ENCODE measurements around the gene SRR. TPM values are rescaled to one million over a fixed set of nuclear protein-coding genes. Genes with fewer than 3 reads are reported as not detected.

SRR gene
- total and polyA plus RNA-seq, 2 donors (not counting 3 experiments of a cell fraction or from before 2014, with no cell fraction given), result 13.7 to 20.1 TPM

DNA sequence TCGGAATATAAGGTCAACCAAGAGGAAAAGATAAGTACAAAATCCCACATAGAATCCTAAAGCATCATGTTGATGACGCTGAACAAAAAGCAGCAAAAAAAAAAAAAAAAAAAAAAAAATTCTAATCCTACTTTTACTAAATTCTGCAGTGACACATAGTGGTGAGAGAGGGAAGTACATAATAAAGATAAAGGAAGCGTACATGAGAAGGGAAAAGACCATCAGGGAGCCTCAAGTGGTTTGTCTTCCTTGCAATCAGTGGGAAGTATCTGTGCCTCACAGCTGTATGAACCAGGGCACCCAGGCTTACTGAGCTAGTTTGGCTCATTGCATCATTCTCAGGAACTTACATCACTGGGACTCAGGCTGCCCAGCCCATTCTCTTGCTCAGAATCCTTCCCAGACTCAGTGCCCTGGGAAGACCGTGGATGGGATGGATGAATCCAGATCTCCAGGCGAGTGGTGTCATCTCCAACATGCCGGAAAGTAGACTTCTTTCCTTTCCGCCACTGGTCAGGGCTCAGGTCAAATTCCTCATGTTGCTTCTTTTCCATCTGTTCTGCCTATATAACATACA lies 21.4 kb upstream of the SRR start:
- Histone ChIP-seq H3K9me1 (replicated peaks; ENCODE audit: control insufficient read depth, extremely low read depth, insufficient read depth, low read length) (no peaks in the 10 kb centered on the region), H3K4me1 (ENCODE audit: control insufficient read depth, extremely low read depth, insufficient read depth, low read length) (no peaks in the 10 kb centered on the region), H3K36me3 (ENCODE audit: control insufficient read depth in 2 of 2, extremely low read depth in 1 of 2, insufficient read depth in 2 of 2, low read length in 2 of 2) (peaks cover 20 to 27% of the 10 kb centered on the region in 2 experiments), H3K79me2 (ENCODE audit: control insufficient read depth, insufficient read depth, low read length) (no peaks in the 10 kb centered on the region), H3K9ac (replicated peaks; ENCODE audit: extremely low read depth, insufficient read depth, low read length) (no peak overlapping the region), H3K27ac (ENCODE audit: insufficient read depth, low read depth, low read length) (no peak overlapping the region), H4K20me1 (replicated peaks; ENCODE audit: control insufficient read depth, extremely low read depth, insufficient read depth, low read length) (no peaks in the 10 kb centered on the region), H3K4me3 (replicated peaks in 1 of 3; ENCODE audit: insufficient read depth in 1 of 3, low read depth in 1 of 3, low read length in 3 of 3) (no peak overlapping the region), H3K27me3 (ENCODE audit: control insufficient read depth in 2 of 2, insufficient read depth in 2 of 2, low read length in 2 of 2) (no peaks in the 10 kb centered on the region), H2AFZ (ENCODE audit: low read depth, low read length) (no peak overlapping the region), H3K4me2 (ENCODE audit: insufficient read depth, low read length) (no peak overlapping the region), H3K9me3 (replicated peaks; ENCODE audit: control insufficient read depth, insufficient read depth, low read length) (no peaks in the 10 kb centered on the region)
- peak; percentile 70 for FAIRE-seq
- BruUV-seq (replicated peaks), result no TSS peak
- DNase-seq (ENCODE audit: low read depth, low spot score), result peak; percentile 71
- ChIA-PET CTCF (interaction anchor here (0.7 to 4.9 kb wide), 15 partner anchors 13 to 401 kb away, joined by 3 to 47 read pairs (median 5); partner anchors contain the start of genes HIC1 and RTN4RL1), POLR2A (interaction anchor here (0.7 kb wide), 1 partner anchor 191 kb away, joined by 5 read pairs; no protein-coding TSS in a partner anchor)
- no peak for TF ChIP-seq GATA2 (IDR thresholded peaks at IDR 0.05; ENCODE audit: insufficient read depth, insufficient read length, low read depth, low read length)
- TF ChIP-seq, protein P1, sequence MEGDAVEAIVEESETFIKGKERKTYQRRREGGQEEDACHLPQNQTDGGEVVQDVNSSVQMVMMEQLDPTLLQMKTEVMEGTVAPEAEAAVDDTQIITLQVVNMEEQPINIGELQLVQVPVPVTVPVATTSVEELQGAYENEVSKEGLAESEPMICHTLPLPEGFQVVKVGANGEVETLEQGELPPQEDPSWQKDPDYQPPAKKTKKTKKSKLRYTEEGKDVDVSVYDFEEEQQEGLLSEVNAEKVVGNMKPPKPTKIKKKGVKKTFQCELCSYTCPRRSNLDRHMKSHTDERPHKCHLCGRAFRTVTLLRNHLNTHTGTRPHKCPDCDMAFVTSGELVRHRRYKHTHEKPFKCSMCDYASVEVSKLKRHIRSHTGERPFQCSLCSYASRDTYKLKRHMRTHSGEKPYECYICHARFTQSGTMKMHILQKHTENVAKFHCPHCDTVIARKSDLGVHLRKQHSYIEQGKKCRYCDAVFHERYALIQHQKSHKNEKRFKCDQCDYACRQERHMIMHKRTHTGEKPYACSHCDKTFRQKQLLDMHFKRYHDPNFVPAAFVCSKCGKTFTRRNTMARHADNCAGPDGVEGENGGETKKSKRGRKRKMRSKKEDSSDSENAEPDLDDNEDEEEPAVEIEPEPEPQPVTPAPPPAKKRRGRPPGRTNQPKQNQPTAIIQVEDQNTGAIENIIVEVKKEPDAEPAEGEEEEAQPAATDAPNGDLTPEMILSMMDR (IDR thresholded peaks at IDR 0.05; ENCODE audit: extremely low read depth in 1 of 2, insufficient read depth in 1 of 2, low read depth in 1 of 2, low read length in 2 of 2), result peak; percentile 25 to 46
- intact Hi-C loops (cut with micrococcal nuclease) (loop anchor here (1.0 kb wide), 1 partner anchor 228 kb away; no protein-coding TSS in a partner anchor), dilution Hi-C loops (cut with MboI; ENCODE audit: extremely low pct_ligation_motif_present, low sequenced_read_pairs) (no loop called here)

DNA sequence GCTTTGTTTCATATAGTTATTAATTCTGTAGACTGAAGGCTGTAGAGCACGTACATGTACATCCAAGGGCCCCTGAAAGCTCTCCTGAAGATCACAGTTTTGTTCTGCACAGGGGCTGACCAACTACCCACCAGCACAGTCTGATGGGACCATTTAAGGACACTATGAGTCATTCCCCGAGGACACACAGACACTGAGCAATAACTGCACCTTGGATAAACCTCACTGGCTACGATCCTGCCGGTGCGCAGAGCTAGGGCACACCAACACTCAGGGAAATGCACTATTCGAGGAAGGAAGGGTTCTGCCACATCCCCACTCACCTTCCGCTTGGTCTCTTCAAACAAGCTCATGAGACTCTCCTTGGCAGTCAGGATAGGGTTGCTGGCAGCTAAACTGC lies 20.4 kb upstream of the SRR start:
- Histone ChIP-seq H3K4me1 (ENCODE audit: control insufficient read depth, extremely low read depth, insufficient read depth, low read length) (no peaks in the 10 kb centered on the region), H3K4me3 (replicated peaks in 1 of 3; ENCODE audit: insufficient read depth in 1 of 3, low read depth in 1 of 3, low read length in 3 of 3) (no peak overlapping the region), H3K79me2 (ENCODE audit: control insufficient read depth, insufficient read depth, low read length) (no peaks in the 10 kb centered on the region), H2AFZ (ENCODE audit: low read depth, low read length) (no peak overlapping the region), H3K27ac (ENCODE audit: insufficient read depth, low read depth, low read length) (no peak overlapping the region), H3K36me3 (ENCODE audit: control insufficient read depth in 2 of 2, extremely low read depth in 1 of 2, insufficient read depth in 2 of 2, low read length in 2 of 2) (peaks cover 25 to 29% of the 10 kb centered on the region in 2 experiments), H3K9me3 (replicated peaks; ENCODE audit: control insufficient read depth, insufficient read depth, low read length) (no peaks in the 10 kb centered on the region), H3K27me3 (ENCODE audit: control insufficient read depth in 2 of 2, insufficient read depth in 2 of 2, low read length in 2 of 2) (no peaks in the 10 kb centered on the region), H3K4me2 (ENCODE audit: insufficient read depth, low read length) (no peak overlapping the region), H3K9ac (replicated peaks; ENCODE audit: extremely low read depth, insufficient read depth, low read length) (no peak overlapping the region), H4K20me1 (replicated peaks; ENCODE audit: control insufficient read depth, extremely low read depth, insufficient read depth, low read length) (no peaks in the 10 kb centered on the region), H3K9me1 (replicated peaks; ENCODE audit: control insufficient read depth, extremely low read depth, insufficient read depth, low read length) (no peaks in the 10 kb centered on the region)
- no peak for TF ChIP-seq FOS (IDR thresholded peaks at IDR 0.05; ENCODE audit: borderline replicate concordance, insufficient read depth, low read length)
- no peak for TF ChIP-seq MYC (IDR thresholded peaks at IDR 0.05; ENCODE audit: low read depth, low read length)
- TF ChIP-seq EZH2 (IDR thresholded peaks at IDR 0.05; ENCODE audit: borderline replicate concordance, low read depth, low read length, severe bottlenecking), result no peak
- TF ChIP-seq, protein P1 (IDR thresholded peaks at IDR 0.05; ENCODE audit: extremely low read depth in 1 of 2, insufficient read depth in 1 of 2, low read depth in 1 of 2, low read length in 2 of 2), result no peak
- TF ChIP-seq JUN (IDR thresholded peaks at IDR 0.05; ENCODE audit: borderline replicate concordance, insufficient read depth, insufficient read length, low read depth), result no peak
- TF ChIP-seq, protein P2, sequence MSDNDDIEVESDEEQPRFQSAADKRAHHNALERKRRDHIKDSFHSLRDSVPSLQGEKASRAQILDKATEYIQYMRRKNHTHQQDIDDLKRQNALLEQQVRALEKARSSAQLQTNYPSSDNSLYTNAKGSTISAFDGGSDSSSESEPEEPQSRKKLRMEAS (IDR thresholded peaks at IDR 0.05; ENCODE audit: insufficient read depth, insufficient read length), result no peak
- TF ChIP-seq GATA2 (IDR thresholded peaks at IDR 0.05; ENCODE audit: insufficient read depth, insufficient read length, low read depth, low read length), result no peak
- no peak for TF ChIP-seq POLR2AphosphoS5 (IDR thresholded peaks at IDR 0.05; ENCODE audit: insufficient read depth, low read depth, low read length)
- no peak for TF ChIP-seq POLR2A (IDR thresholded peaks at IDR 0.05; ENCODE audit: low read depth, low read length)
- FAIRE-seq (no peak), DNase-seq (ENCODE audit: low read depth, low spot score) (no peak)
- dilution Hi-C loops (cut with MboI; ENCODE audit: extremely low pct_ligation_motif_present, low sequenced_read_pairs) (no loop called here), intact Hi-C loops (cut with micrococcal nuclease) (no loop called here)
- no TSS peak for BruUV-seq (replicated peaks)
- CTCF ChIA-PET, result interaction anchor here (0.7 to 4.9 kb wide), 16 partner anchors 14 to 402 kb away, joined by 3 to 47 read pairs (median 4); partner anchors contain the start of genes HIC1 and RTN4RL1
- POLR2A ChIA-PET, result no interaction called here

All from endothelial cell of umbilical vein (primary cell).